ENCODE measurements around the gene DAB2IP. TPM values are rescaled to one million over a fixed set of nuclear protein-coding genes. Genes with fewer than 3 reads are reported as not detected.

Gene DAB2IP
- total RNA-seq, 1 donor from 2014 or later, result 54.8 TPM

DNA sequence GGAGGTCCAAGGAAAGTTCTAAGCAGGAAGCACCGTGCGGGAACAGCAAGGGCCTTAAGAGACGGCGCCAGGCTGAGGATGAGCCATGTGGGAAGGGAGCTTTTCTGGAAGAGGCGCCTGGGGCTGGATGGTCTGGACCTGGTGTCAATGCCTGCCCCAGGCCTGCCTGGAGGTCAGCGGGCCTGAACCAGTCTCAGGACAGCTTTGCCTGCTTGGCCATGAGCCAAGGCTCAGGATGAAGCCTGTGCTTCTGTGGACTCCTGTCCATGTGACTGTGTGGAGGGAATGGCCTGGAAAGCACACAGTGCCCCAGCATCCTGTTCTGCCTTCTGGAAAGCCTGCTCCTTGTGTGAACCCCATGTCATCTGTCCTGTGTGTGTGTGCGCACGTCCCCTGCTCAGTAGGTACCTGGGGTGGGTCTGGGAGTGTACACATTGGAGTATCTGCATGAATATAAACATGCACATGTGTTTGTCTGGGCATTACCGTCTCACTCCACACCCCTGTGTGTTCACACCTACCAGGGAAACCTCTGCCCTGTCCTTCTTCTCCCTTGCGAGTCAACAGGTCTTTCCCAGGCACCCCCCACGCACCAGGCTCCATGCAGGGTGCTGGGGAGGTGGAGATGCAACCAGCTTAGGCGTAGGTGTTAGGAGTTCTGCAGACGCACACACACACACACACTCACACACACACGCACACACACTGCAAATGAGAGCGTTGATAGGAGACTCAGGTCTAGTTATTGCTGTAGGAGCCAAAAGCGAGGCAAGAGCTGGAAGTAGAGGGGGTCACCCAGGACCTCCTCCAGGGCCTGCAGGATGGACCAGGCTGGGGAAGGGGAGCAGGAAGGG lies 24.8 kb downstream of the DAB2IP start:
- peak; percentile 68 for DNase-seq
- ATAC-seq, result peak; percentile 75
- intact Hi-C loops (cut with micrococcal nuclease), result no loop called here

DNA sequence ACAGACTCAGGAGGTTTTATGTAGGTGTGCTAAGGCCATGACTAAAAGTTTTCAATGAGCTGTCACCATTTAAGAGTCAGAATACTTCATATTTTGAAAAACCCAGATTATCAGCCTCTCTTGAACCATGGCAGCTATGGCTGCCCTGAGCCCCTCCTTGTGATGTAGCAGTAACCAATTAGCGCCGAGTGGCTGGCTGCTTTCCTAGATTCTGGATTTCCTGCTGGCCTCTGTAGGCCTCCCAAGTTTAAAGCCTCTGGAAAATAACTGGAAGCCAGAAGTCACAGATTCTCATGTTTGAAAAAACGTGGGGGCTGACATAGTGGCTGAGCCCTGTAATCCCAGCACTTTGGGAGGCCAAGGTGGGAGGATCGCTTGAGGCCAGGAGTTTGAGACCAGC lies 25.5 kb downstream of the DAB2IP start:
- DNase-seq, result no peak
- ATAC-seq, result no peak
- intact Hi-C loops (cut with micrococcal nuclease), result no loop called here

DNA sequence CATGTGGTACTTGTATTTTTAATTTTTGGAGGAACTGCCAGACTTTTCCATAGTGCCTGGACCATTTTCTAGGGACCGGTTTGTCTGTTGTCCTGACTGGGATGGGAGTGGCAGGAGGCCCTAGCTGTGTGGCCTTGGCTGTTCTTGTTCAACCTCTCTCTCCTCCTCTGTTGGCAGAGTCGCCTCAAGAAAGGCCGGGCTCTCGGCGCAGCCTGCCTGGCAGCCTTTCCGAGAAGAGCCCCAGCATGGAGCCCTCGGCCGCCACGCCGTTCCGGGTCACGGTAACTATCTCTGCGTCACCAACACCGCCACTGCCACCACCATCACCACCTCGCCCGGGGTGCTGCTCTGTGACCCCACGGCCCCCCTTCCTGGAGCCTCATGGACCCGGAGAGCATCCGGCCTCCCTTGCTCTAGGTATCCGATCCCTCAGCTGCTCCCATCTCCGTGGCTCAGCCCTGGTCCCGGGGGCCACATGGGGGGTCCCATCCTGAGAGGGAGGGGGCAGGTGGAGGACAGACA lies 27.1 kb downstream of the DAB2IP start:
- intact Hi-C loops (cut with micrococcal nuclease), result no loop called here
- ATAC-seq, result no peak
- no peak for DNase-seq

DNA sequence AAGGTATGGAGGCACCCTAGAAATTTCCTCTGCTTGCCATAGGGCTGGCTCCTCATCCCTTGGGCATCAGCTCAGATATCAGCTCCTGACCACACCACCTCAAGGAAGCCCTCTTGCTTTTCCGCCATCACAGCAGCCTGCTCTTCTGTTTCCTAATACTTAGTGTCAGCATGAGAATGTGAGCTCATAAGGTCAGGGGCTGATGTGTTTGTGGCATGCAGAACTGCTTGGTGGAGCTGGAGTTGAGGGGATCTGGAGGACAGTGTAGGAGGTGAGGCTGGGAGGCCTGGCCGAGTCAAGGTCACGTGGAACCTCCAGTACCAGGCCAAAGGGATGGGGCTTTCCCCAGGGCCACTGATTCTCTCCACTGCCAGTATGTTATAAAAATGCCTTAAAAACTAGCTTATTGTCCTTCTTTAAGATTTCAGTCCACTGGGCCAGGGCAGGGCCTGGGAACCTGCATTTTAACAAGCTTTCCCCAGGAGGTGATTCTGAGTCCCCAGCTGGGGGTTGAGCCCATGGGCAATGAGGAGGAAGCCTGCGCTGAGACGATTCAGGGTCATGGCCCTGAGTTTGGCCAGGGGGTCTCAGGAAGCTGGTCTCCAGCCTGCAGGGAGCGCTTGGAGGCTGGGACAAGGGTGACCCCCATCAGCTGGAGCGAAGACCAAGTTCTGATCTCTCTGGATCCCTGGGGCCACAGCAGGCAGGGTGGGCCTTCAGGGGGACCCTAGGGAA lies 28.6 kb downstream of the DAB2IP start:
- intact Hi-C loops (cut with micrococcal nuclease), result loop anchor here (10.0 kb wide), 2 partner anchors 45 to 315 kb away; no protein-coding TSS in a partner anchor
- ATAC-seq, result no peak
- no peak for DNase-seq

DNA sequence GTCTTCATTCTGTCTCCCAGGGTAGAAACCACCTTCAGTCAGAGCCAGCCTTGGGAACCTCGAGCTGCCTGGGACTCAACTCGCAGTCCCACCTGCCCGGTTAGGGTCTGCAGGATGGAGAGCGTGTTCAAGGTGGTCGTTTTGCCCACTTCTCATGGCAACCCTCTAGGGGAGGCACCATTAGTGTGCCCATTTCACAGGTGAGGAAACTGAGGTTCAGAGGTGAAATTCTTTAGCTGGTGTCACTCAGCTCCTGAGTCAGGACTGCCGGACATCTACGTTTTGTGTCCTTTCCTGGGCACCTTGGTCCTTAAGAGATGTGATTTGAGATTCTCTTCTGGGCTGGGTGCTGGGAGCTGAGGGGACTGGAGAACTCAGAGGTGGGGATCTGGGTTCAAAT lies 30.0 kb downstream of the DAB2IP start:
- intact Hi-C loops (cut with micrococcal nuclease), result loop anchor here (10.0 kb wide), 2 partner anchors 47 to 313 kb away; no protein-coding TSS in a partner anchor
- DNase-seq (no peak), ATAC-seq (no peak)

DNA sequence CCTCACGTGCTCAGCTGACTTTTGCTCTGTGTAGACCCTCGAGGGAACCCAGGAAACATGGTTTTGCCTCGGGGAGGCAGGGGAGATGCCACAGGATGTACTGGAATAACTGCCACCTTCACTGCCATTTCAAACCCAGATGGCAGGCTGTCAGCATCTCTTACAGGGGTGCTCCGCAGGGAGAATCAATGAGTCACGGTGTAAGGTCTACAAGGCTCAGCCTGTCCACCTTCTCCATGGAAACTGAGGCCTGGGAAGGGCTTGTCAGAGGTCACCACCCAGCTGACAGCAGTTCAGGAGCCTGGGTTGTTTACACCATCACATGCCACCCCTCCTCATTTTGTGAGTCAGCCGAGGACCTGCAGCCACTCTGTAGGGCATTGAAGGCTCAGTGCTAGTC lies 30.8 kb downstream of the DAB2IP start:
- DNase-seq (no peak), ATAC-seq (no peak)
- intact Hi-C loops (cut with micrococcal nuclease), result loop anchor here (10.0 kb wide), 2 partner anchors 47 to 313 kb away; no protein-coding TSS in a partner anchor

DNA sequence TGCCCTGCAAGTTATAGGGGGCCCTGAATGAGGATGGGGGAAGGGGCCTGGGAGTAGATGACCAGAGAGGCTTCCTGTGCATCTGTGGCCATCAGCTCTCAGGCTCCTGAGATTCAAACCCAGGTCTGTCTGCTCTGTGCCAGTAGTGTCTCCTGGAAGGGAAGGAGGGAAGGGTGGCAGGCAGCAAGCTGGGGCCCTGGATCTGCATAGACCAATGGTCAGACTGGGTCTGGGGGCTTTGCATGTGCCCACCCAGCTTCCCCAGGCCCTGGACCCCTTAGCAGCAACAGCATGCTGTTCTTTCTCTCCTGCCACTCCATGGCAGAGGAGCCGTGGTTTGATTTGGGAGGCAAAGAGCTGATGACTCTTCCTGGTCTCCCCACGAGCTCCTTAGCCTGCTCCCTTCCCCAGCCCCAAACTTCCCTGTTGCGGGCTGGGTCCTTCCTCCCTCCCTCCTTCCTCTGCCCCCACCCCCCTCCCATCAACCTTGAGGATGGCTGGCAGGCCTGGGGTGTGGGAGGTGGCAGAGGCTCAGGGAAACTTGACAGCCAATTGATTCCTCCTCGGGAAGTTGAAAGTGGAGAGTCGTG lies 31.6 kb downstream of the DAB2IP start:
- no peak for ATAC-seq
- no peak for DNase-seq
- intact Hi-C loops (cut with micrococcal nuclease), result loop anchor here (10.0 kb wide), 2 partner anchors 48 to 312 kb away; no protein-coding TSS in a partner anchor

DNA sequence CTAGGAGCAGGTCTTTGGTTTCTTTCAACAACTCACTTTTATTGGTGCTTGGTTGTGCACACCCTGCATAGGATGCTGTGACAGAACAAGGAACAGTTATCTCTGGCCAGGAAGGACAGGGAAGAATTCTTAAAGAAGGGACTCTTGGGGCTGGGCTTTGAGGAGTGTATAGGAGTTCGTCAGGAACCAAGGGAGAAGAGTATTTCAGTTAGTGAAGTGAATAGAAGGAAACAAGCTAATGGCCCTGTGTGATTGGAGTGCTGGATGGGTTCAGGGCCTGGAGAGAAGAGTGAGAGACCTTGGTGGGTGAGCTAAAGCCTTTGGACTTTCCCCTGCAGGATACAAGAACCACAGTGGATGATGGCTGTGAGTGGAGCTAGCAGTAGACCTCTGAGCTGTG lies 32.2 kb downstream of the DAB2IP start:
- no peak for ATAC-seq
- intact Hi-C loops (cut with micrococcal nuclease), result loop anchor here (10.0 kb wide), 2 partner anchors 49 to 311 kb away; no protein-coding TSS in a partner anchor
- no peak for DNase-seq

DNA sequence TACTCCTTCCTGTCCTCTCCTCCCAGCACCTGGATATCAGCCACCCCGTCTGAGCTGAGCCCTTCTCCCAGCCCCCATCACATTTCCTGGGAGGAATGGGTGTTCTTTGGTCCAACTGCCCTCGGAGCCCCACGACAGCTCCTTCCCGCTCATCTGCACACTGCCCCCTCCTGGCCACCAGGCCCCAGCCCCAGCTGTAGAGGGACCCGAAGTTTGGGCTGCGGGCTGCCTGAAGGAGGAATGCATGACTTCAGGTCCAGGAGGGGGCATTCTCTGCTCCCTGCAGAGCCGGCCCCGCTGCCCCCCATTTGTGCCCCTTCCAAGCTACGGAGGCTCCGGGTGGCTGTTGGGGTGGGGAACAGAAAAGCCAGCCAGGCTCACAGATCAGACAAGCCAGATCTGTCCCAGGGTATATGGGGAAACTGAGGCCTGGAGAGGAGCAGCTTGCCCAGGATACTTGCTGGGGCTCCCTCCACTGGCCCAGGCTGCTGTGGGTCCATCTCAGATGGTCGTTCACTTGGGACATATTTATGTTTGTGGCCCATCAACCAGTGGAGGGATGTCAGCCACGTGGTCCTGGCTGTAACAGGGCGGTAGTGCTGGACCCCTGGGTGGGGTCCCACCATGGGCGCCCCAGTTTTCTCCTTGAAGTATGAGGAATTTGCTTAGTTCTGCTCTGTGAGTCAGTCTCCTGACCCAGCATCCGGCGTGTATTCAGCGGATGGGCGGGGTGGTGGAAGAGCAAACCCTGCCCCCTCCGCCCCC lies 33.1 kb downstream of the DAB2IP start:
- intact Hi-C loops (cut with micrococcal nuclease), result loop anchor here (10.0 kb wide), 2 partner anchors 50 to 310 kb away; no protein-coding TSS in a partner anchor
- DNase-seq (peak; percentile 74), ATAC-seq (peak; percentile 35)

DNA sequence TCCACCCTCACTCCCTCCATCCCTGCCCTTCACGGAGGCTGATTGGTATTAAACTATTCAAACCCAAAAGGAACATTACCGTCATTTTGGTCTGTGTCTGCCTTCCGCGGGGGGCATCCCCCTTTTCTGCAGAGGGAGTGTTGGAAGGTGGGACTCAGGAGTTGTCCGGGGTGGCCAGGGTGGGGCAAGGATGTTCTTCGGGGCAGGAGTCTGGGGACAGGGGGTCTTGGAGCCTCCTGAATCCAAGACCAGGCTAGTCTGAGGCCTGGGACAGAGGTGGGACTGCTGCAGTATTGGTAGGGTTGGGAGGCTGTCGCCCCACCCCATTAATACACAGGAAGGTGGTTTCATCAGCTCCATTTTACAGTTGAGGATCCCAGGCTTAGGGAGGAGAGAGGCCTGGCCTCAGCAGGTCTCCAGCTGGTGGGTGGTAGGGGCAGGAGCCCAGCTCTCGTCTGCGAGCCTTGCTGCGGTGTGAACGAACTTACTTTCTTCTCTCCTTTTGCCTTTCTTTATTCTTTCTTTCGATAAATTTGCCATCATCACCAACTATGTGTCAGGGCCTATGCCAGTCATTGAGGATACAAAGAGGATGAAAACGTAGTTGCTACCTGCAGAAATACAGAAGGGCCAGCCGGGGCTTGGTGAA lies 33.8 kb downstream of the DAB2IP start:
- no peak for DNase-seq
- ATAC-seq, result no peak
- intact Hi-C loops (cut with micrococcal nuclease), result loop anchor here (10.0 kb wide), 2 partner anchors 50 to 310 kb away; no protein-coding TSS in a partner anchor

DNA sequence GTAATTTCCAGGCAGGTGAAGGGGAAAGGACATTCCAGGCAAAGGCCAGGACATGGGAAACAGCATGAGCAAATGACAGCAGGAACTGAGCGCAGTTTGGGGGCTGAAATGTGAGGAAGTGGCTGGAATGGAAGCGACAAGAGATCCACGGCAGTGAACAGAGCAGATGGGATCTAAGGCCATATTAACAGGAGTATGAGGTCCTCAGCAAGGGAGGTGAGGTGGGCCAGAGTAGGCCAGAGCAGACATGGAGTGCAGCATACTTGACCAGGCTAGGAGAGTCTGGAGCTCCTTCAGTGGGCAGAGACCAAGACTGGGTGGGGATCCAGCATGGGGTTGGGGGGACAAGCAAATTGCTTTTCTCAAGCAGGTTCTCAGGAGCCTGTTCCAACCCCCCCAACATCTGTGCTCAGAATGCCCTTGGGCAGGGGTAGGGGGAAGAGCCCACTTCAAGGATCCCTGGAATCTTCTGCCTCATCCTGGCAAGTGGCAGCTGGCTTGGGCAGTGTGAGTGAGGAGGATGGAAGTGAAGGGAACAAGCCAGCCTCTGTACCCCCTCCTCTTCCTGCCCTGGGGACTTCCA lies 34.5 kb downstream of the DAB2IP start:
- intact Hi-C loops (cut with micrococcal nuclease), result loop anchor here (10.0 kb wide), 2 partner anchors 51 to 309 kb away; no protein-coding TSS in a partner anchor
- no peak for DNase-seq
- ATAC-seq, result no peak

DNA sequence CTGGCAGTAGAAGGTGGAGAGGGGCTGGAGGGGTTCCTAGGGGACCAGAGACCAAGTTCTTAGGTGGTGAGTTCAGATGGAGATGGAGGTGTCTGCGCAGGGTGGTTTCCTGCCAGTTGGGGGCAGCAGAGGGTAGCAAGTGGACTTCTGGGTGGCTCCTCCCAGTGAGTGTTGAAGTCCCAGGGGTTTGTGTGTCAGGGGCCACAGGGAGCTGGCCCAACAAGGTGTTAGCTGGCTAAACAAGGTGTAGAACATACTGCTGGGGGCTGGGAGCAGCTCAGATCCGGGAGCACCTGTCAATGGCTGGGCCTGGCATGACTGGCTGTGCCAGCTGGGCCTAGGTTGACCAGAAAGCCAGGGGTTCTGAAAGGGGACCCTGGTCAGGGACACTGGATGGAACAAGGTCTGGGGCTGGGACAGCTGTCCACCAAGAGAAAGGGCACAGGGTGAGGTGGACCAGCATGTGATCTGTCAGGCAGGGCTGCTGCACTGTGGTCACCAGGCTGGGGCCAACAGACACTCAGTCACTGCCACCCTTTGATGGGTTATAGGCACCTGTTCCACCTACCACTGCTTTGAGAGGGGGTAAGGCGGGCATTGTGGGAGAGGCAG lies 35.6 kb downstream of the DAB2IP start:
- intact Hi-C loops (cut with micrococcal nuclease), result loop anchor here (10.0 kb wide), 2 partner anchors 52 to 308 kb away; no protein-coding TSS in a partner anchor
- peak; percentile 74 for ATAC-seq
- DNase-seq, result peak; percentile 85

DNA sequence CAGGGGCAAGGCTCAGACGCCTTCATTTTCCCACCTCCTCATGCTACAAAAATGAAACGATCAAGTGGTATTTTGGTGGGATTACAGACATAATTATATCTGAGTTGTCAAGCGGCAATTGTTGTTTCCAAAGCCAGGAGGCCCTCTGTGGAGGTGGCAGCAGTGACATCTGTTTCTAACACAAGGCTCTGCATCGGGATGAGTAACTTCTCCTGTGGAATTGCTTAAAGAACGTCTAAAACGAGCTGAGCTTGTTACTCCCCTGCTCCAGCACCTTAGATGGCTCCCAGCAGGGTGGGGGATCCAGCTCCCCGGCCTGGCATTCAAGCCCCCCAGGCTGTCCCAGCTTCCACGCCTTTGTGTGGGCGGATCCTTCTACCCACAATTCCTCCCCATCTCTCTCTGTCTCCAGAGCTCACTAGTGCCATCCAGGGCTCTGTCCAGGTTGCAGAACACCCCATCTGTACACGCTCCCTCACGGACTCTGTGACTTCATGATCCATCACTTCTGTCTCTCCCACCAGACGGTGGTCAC lies 36.8 kb downstream of the DAB2IP start:
- intact Hi-C loops (cut with micrococcal nuclease), result loop anchor here (10.0 kb wide), 2 partner anchors 53 to 307 kb away; no protein-coding TSS in a partner anchor
- no peak for ATAC-seq
- DNase-seq, result no peak

DNA sequence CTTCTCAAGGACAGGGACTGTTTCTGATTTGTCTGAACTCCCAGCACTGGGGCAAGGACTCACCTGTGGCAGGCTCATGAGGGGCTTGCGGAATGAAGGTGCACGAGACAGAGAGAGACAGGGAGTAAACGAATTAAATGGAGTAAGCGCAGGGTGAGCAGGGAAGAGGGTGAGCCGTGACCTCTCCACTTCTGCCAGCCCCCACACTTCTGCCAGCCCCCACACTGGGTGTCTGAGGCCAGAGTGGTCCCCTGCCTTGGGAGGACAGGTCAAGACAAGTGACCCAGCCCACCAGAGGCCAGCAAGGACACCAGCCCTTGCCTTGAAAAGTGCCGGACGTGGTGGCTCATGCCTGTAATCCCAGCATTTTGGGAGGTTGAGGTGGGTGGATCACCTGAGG lies 37.2 kb downstream of the DAB2IP start:
- intact Hi-C loops (cut with micrococcal nuclease), result loop anchor here (10.0 kb wide), 2 partner anchors 54 to 306 kb away; no protein-coding TSS in a partner anchor
- ATAC-seq, result no peak
- no peak for DNase-seq

DNA sequence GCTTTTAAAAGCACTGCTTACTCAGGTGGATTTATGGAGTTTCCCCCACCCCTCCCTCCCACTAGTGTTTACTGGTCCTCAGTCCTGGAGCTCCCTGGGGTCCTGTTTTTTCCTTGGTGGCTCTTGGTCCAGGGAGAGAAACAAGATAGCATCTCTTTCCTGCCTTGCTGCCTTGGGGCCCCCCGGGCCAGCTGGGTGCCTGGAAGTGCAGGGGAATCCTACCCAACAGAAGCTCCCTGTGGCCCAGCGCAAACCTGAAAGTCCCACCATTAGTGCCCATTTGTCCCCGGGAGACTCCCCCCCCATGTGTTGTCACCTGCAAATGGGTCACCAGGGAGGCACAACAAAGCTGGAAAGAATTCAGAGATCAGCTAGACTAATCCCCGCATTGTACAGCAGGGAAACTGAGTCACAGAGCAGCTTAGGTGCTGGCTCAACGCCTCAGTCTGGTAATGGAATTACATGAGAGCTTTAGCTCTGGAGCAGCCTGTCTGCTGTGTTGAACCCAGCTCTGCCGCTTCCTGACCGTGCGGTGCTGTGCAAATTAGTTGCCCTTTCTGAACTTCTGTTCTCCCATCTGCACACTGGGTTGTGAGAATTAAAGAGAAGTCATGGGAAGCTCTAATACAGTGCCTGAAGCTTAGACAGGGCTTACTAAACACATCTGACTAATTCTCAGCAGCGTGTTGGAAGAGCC lies 38.2 kb downstream of the DAB2IP start:
- intact Hi-C loops (cut with micrococcal nuclease), result loop anchor here (10.0 kb wide), 2 partner anchors 55 to 305 kb away; no protein-coding TSS in a partner anchor
- ATAC-seq (no peak), DNase-seq (no peak)

DNA sequence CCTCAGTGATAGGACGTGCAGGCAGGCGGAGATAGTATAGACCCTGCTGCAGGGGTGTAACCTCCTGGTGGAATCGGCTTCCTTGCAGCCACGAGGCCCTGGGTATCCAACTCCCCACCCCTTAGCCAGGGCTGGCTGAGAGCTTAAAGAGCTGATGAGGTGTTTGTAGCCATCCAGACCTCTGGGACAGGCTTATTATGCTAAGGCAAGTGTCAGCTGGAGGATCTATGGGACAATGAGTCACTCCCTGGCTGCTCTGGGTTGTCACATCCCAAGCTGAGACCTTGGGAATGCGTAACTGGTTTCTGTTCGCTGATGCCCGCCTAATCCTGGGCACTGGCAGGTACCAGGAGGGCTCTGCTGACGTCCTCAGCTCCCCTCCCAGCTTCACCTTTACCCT lies 38.9 kb downstream of the DAB2IP start:
- intact Hi-C loops (cut with micrococcal nuclease), result no loop called here
- DNase-seq (no peak), ATAC-seq (peak; percentile 21)
